Ovary (tissue), 9 donors: ENCODE measurements around the gene TOP1. TPM values are rescaled to one million over a fixed set of nuclear protein-coding genes. Genes with fewer than 3 reads are reported as not detected.

ENCODE experiments used
- DNase-seq, 5 donors: peaks; one replicate each; pipeline ENCODE4 v3.0.0-alpha.2; 2019 to 2020
- H3K27ac ChIP-seq, 2 donors: fragments of 200-600 bp; one replicate each; pipeline versions ENCODE4 v1.5.1 to v1.8.0; 2019 to 2022
- H3K27me3 ChIP-seq: fragments of 200-600 bp; one replicate; pipeline ENCODE4 v1.8.0; 2022
- H3K36me3 ChIP-seq: fragments of 200-600 bp; sonication (generic); one replicate; pipeline ENCODE4 v1.5.1; 2019
- H3K4me1 ChIP-seq: one replicate; pipeline ENCODE4 v1.8.1; 2013; ENCODE audit warnings: mild to moderate bottlenecking, moderate library complexity; ENCODE audit not compliant: insufficient read depth
- H3K4me3 ChIP-seq: fragments of 200-600 bp; sonication (generic); one replicate; pipeline ENCODE4 v1.5.1; 2017
- H3K9me3 ChIP-seq, 2 donors: fragments of 200-600 bp in 1 of 2; sonication (generic) in 1 of 2; one replicate each; pipeline versions ENCODE4 v1.5.1 to v1.8.1; 2013 to 2019; ENCODE audit warnings: mild to moderate bottlenecking in 1 of 2, moderate library complexity in 1 of 2
- CTCF ChIP-seq, 3 donors: fragments of 450-650 bp in 2 of 3; fragments of 200-600 bp in 1 of 3; IDR thresholded peaks; one replicate each; pipeline versions ENCODE4 v1.5.1 to v1.8.0; 2016 to 2022; ENCODE audit warnings: antibody characterized with exemption in 3 of 3, mild to moderate bottlenecking in 1 of 3
- EP300 ChIP-seq: sonication (generic); formaldehyde crosslinking; IDR thresholded peaks from one replicate; pipeline ENCODE4 v1.6.1; 2017; ENCODE audit warnings: antibody characterized with exemption
- POLR2A ChIP-seq: fragments of 450-650 bp; IDR thresholded peaks from one replicate; pipeline ENCODE4 v1.6.1; 2017; ENCODE audit warnings: antibody characterized with exemption, mild to moderate bottlenecking, moderate library complexity
- WGBS, 3 donors: extraction: QIAGEN DNeasy Blood & Tissue Kit in 1 of 3; methylation state at CpG; one replicate each; pipeline versions ENCODE4 v1.1.5 to v1.1.7; 2013 to 2017; 5-methylcytosine and 5-hydroxymethylcytosine counted together
- intact Hi-C, 4 donors: fragments of 100-400 bp; cut with DNase I; formaldehyde crosslinking; loops; one replicate each; pipeline versions ENCODE4 v1.11.0 to v1.15.1; 2022 to 2023
- polyA plus RNA-seq, 2 donors: library from polyadenylated mRNA; stranded (reverse); fragments of 200-250 nt in 1 of 2; fragments of 350-450 nt in 1 of 2; fragmentation: Illumina TruSeq in 1 of 2; extraction: RNeasy Lipid Tissue Mini Kit (QIAGEN cat#74804) in 1 of 2; gene quantifications; one replicate each; pipeline ENCODE4 v1.2.3, GENCODE V29; 2013 to 2014
- total RNA-seq, 7 donors: library from RNA; depleted of rRNA in 2 of 7; stranded (reverse); fragments of >200 nt in 2 of 7; fragmentation: NEBNext Ultra II Directional in 3 of 7; extraction: Animal tissue kit (Norgen Biotek cat#: 25700) in 3 of 7; gene quantifications; one replicate each; pipeline versions ENCODE4 v1.1.0 to v1.2.4, GENCODE V29; 2016 to 2023
- donor health status: DM: no; HTN: no; CAD: no; lungs with moderate emphysema.
- donor health status: DM: no; HTN: no; CAD: no.
- donor health status: Bipolar disorder and iron deficiency.
- donor health status: DM: yes; HTN: yes; CAD: no.
- donor health status: DM: no; HTN: no; CAD: no.
- donor health status: DM: yes; HTN: yes; CAD: no.

Gene TOP1
- total and polyA plus RNA-seq, 9 donors = 20.9 to 48.4 (median 35.6) TPM

GRCh38 chr20:41052742-41053419, 24.3 kb downstream of the TOP1 start:
- intact Hi-C loops = no loop called here
- Histone ChIP-seq H3K9me3 (no peaks in the 10 kb centered on the region), H3K27me3 (no peaks in the 10 kb centered on the region), H3K4me1 (peaks cover 24% of the 10 kb centered on the region), H3K27ac (no peak overlapping the region), H3K4me3 (no peak overlapping the region), H3K36me3 (no peaks in the 10 kb centered on the region)
- 31 to 34% (median 32%) methylated on average over 6 of the region's 6 CpGs for WGBS, 3 donors
- peak in 2 of 5 donors; percentile 22 to 24 for DNase-seq
- TF ChIP-seq CTCF (IDR thresholded peaks at IDR 0.05) = no peak
- TF ChIP-seq EP300 = no peak
- no peak for TF ChIP-seq POLR2A

- H3K4me3 ChIP-seq = no peak overlapping the region
- DNase-seq = no peak
- H3K4me1 ChIP-seq = peaks cover 22% of the 10 kb centered on the region
- TF ChIP-seq CTCF (IDR thresholded peaks at IDR 0.05) = no peak
- TF ChIP-seq POLR2A = no peak
- no peak for TF ChIP-seq EP300
- H3K9me3 ChIP-seq = no peaks in the 10 kb centered on the region
- 85 to 93% (median 87%) methylated on average over 10 of the region's 10 CpGs for WGBS, 3 donors
- H3K36me3 ChIP-seq = no peaks in the 10 kb centered on the region
- no peaks in the 10 kb centered on the region for H3K27me3 ChIP-seq
- intact Hi-C loops = no loop called here
- no peak overlapping the region for H3K27ac ChIP-seq
Observed at GRCh38 chr20:41054070-41054846, 25.6 kb downstream of the TOP1 start.

- intact Hi-C loops = no loop called here
- 72 to 77% (median 73%) methylated on average over 2 of the region's 2 CpGs for WGBS, 3 donors
Observed at GRCh38 chr20:41054847-41055230, 26.2 kb downstream of the TOP1 start.

GRCh38 chr20:41055679-41056078, 27.1 kb downstream of the TOP1 start:
- Histone ChIP-seq H3K27me3 (no peaks in the 10 kb centered on the region), H3K4me1 (peaks cover 15% of the 10 kb centered on the region), H3K36me3 (no peaks in the 10 kb centered on the region), H3K4me3 (no peak overlapping the region), H3K9me3 (no peaks in the 10 kb centered on the region), H3K27ac (no peak overlapping the region)
- intact Hi-C loops = no loop called here
- no peak for DNase-seq
- no peak for TF ChIP-seq CTCF (IDR thresholded peaks at IDR 0.05)
- TF ChIP-seq POLR2A = no peak
- TF ChIP-seq EP300 = no peak
- WGBS, 3 donors = 31 to 57% (median 32%) methylated on average over 1 of the region's 1 CpG

More at GRCh38 chr20:41054847-41055230, 26.2 kb downstream of the TOP1 start:
- no peak overlapping the region for H3K27ac ChIP-seq
- H3K4me1 ChIP-seq = peaks cover 20% of the 10 kb centered on the region
- no peak for DNase-seq
- H3K27me3 ChIP-seq = no peaks in the 10 kb centered on the region
- no peaks in the 10 kb centered on the region for H3K36me3 ChIP-seq
- no peaks in the 10 kb centered on the region for H3K9me3 ChIP-seq
- H3K4me3 ChIP-seq = no peak overlapping the region
- TF ChIP-seq EP300 = no peak
- no peak for TF ChIP-seq CTCF (IDR thresholded peaks at IDR 0.05)
- no peak for TF ChIP-seq POLR2A
